GM12878 (cell line): ENCODE data around the gene OXCT2. TPM values are rescaled to one million over a fixed set of nuclear protein-coding genes. Genes with fewer than 3 reads are reported as not detected.

Experiments used
- ATAC-seq: fragments of 200-7000 bp; cut with Tn5 transposase; 3 replicates; pipeline ENCODE4 v1.9.1; 2020; ENCODE audit warnings: mild to moderate bottlenecking, moderate library complexity
- BruUV-seq: library from RNA; stranded (reverse); fragments of 400-500 nt; replicated peaks from 2 replicates; lab custom pipeline; 2021; lab: Mats Ljungman, UMichigan
- CTCF ChIA-PET: fragments of 300-600 bp; sonication (Branson Sonifier 250); formaldehyde crosslinking; extraction: SDS; loops from one replicate; lab custom pipeline; 2021; ENCODE audit warnings: inconsistent platforms; lab: Yijun Ruan, JAX
- POLR2A ChIA-PET: fragments of 350-600 bp; formaldehyde crosslinking; extraction: SDS; loops from one replicate; lab custom pipeline; 2021; ENCODE audit warnings: inconsistent platforms; lab: Charles Lee
- RAD21 ChIA-PET: fragments of 300-600 bp; sonication (Branson Sonifier 250); formaldehyde crosslinking; loops from one replicate; lab custom pipeline; 2023; ENCODE audit warnings: antibody characterized with exemption; ENCODE audit not compliant: unreplicated experiment; lab: Charles Lee
- SMC1A ChIA-PET: fragments of 300-600 bp; sonication (Branson Sonifier 250); formaldehyde crosslinking; loops from one replicate; lab custom pipeline; 2023; ENCODE audit not compliant: unreplicated experiment, uncharacterized antibody; lab: Charles Lee
- DNase-seq: peaks from one replicate; pipeline ENCODE4 v3.0.0-alpha.2; 2011; ENCODE audit warnings: low read depth, low spot score
- FAIRE-seq: peaks from 3 replicates; lab custom pipeline; 2011; peaks lifted over from hg19 to GRCh38; lab: Jason Lieb, UNC
- H2AFZ ChIP-seq: 2 replicates; pipeline ENCODE4 v1.6.0; 2011; ENCODE audit warnings: low read depth, low read length, control low read depth; ENCODE audit not compliant: control insufficient read depth
- H3K27ac ChIP-seq: 2 replicates; pipeline ENCODE4 v1.5.1; 2011; ENCODE audit warnings: control low read depth; ENCODE audit not compliant: control insufficient read depth, insufficient read depth
- H3K27me3 ChIP-seq, 2 experiments: replicated peaks in 1 of 2; 2 replicates each; pipeline versions ENCODE4 v1.6.0 to v1.6.1; 2011; ENCODE audit warnings: low read length in 1 of 2; ENCODE audit not compliant: control insufficient read depth in 2 of 2, insufficient read depth in 2 of 2
- H3K36me3 ChIP-seq, 2 experiments: 2 replicates each; pipeline ENCODE4 v1.5.1; 2011; ENCODE audit warnings: low read length in 1 of 2; ENCODE audit not compliant: control insufficient read depth in 2 of 2, insufficient read depth in 2 of 2
- H3K4me1 ChIP-seq: 2 replicates; pipeline ENCODE4 v1.6.1; 2011; ENCODE audit warnings: mild to moderate bottlenecking, low read length, moderate library complexity, mixed read lengths; ENCODE audit not compliant: control insufficient read depth, insufficient read depth
- H3K4me2 ChIP-seq: 2 replicates; pipeline ENCODE4 v1.6.0; 2011; ENCODE audit warnings: control low read depth; ENCODE audit not compliant: control insufficient read depth, insufficient read depth
- H3K4me3 ChIP-seq: fragments of 200-600 bp; sonication (generic); 2 replicates; pipeline ENCODE4 v1.5.1; 2016
- H3K79me2 ChIP-seq: 2 replicates; pipeline ENCODE4 v1.6.0; 2011; ENCODE audit warnings: low read length; ENCODE audit not compliant: control insufficient read depth, insufficient read depth
- H3K9ac ChIP-seq: 2 replicates; pipeline ENCODE4 v1.8.0; 2011; ENCODE audit warnings: low read length, control low read depth, mixed read lengths; ENCODE audit not compliant: control insufficient read depth, insufficient read depth
- H3K9me3 ChIP-seq: replicated peaks from 3 replicates; pipeline ENCODE4 v1.5.1; 2011; ENCODE audit warnings: mild to moderate bottlenecking, low read length; ENCODE audit not compliant: control insufficient read depth, insufficient read depth
- H4K20me1 ChIP-seq: 2 replicates; pipeline ENCODE4 v1.6.0; 2011; ENCODE audit not compliant: control insufficient read depth, insufficient read depth
- BCL11A ChIP-seq: IDR thresholded peaks from 2 replicates; pipeline ENCODE4 v1.6.1; 2011; ENCODE audit warnings: low read depth, low read length
- CREB1 ChIP-seq: IDR thresholded peaks from 2 replicates; pipeline ENCODE4 v1.6.1; 2012; ENCODE audit warnings: low read depth, mild to moderate bottlenecking, inconsistent platforms
- IKZF1 ChIP-seq: fragments of 450-650 bp; conservative IDR thresholded peaks from 2 replicates; pipeline ENCODE4 v1.6.1; 2017; ENCODE audit warnings: antibody characterized with exemption, mild to moderate bottlenecking
- POLR2AphosphoS5 ChIP-seq: IDR thresholded peaks from 2 replicates; pipeline ENCODE4 v1.6.1; 2011; ENCODE audit warnings: mild to moderate bottlenecking, low read length, inconsistent platforms
- RB1 ChIP-seq: fragments of 450-650 bp; formaldehyde crosslinking; IDR thresholded peaks from 2 replicates; pipeline ENCODE4 v1.6.1; 2017; ENCODE audit warnings: mild to moderate bottlenecking, borderline replicate concordance
- WRNIP1 ChIP-seq: IDR thresholded peaks from 2 replicates; pipeline ENCODE4 v1.6.1; 2011; ENCODE audit warnings: low read depth, low read length, improper control_type of control experiment, borderline replicate concordance
- ZNF24 ChIP-seq: fragments of 450-650 bp; IDR thresholded peaks from 2 replicates; pipeline ENCODE4 v1.6.1; 2017; ENCODE audit warnings: antibody characterized with exemption, mild to moderate bottlenecking
- WGBS: methylation state at CpG from one replicate; pipeline ENCODE4 v1.1.6; 2016; ENCODE audit warnings: low lambda C conversion rate; ENCODE audit not compliant: insufficient replicate concordance, insufficient coverage; ENCODE audit errors: missing lambda C conversion rate; 5-methylcytosine and 5-hydroxymethylcytosine counted together
- in situ Hi-C: fragments of 300-500 bp; cut with MboI; formaldehyde crosslinking; loops from 9 replicates; pipeline ENCODE4 v1.14.3; 2018; ENCODE audit warnings: mixed read lengths
- intact Hi-C: fragments of 100-400 bp; cut with micrococcal nuclease; formaldehyde crosslinking; loops from one replicate; pipeline ENCODE4 v1.14.2; 2022; ENCODE audit not compliant: unreplicated experiment
- polyA plus RNA-seq, 11 experiments: library from polyadenylated mRNA; depleted of rRNA in 4 of 11; unstranded in 6 of 11; stranded (reverse) in 5 of 11; fragments of >200 nt; fragmentation: Nextera tagmentation in 4 of 11; fragmentation: Illumina TruSeq in 1 of 11; extraction: Ambion mirVana in 4 of 11; extraction: Trizol in 1 of 11; gene quantifications; 1 replicate in 1 of 11; 2 replicates in 10 of 11; pipeline versions ENCODE4 v1.2.1 to v1.2.3, GENCODE V29; 2011 to 2016; ENCODE audit warnings: inconsistent platforms in 2 of 11, missing spikeins in 2 of 11, low read depth in 1 of 11
- total RNA-seq, 4 experiments: library from RNA; depleted of rRNA in 3 of 4; stranded (reverse); fragments of >200 nt in 3 of 4; fragmentation: Illumina TruSeq in 1 of 4; extraction: Trizol in 1 of 4; gene quantifications; 2 replicates each; pipeline versions ENCODE4 v1.2.1 to v1.2.3, GENCODE V29; 2013 to 2021
- TF ChIP-seq, protein P1 (sequence below): fragments of 450-650 bp; IDR thresholded peaks from 2 replicates; pipeline ENCODE4 v1.6.1; 2014; ENCODE audit warnings: mild to moderate bottlenecking

The OXCT2 gene
- total and polyA plus RNA-seq, 10 of the 15 experiments (the other 5 are each of a cell fraction or from before 2014, with no cell fraction given): 0.06 to 1.9 (median 0.59) TPM

DNA sequence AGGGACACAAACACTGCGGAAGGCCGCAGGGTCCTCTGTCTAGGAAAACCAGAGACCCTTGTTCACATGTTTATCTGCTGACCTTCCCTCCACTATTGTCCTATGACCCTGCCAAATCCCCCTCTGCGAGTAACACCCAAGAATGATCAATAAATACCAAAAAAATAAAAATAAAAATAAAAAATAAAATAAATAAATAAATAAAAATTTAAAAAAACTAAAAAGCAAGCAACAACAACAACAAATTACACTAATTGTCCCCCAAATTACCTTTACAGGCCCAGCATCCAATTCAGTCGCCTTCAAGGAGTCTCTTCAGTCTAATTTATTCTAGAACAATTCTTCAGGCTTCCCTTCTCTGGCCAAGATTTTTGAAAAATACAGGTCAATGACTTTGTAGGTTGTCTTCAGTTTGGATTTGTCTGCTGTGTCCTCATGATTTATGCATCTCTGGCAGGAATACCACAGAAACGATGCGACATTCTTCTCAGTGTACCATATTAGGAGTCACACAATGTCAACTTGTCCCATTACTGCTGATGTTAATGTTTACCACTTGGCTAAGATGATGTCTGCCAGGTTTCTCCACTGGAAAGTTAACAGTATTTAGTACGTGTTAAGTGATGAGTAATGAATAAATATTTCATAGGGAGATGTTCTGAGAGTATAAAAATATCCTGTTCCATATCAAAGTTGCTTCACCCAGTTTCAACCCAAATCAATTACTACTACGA lies 37.8 kb upstream of the OXCT2 start:
- no peak overlapping the region for H3K9ac ChIP-seq
- RAD21 ChIA-PET: no interaction called here
- in situ Hi-C loops (no loop called here), intact Hi-C loops (no loop called here)
- no peaks in the 10 kb centered on the region for H3K27me3 ChIP-seq
- FAIRE-seq: no peak
- H3K79me2 ChIP-seq: no peaks in the 10 kb centered on the region
- H3K4me1 ChIP-seq: no peaks in the 10 kb centered on the region
- POLR2A ChIA-PET: no interaction called here
- no peak for ATAC-seq
- no peaks in the 10 kb centered on the region; the same call in 2 of the 3 replicates for H3K9me3 ChIP-seq
- no peaks in the 10 kb centered on the region for H4K20me1 ChIP-seq
- SMC1A ChIA-PET: no interaction called here
- H2AFZ ChIP-seq: no peak overlapping the region
- no peaks in the 10 kb centered on the region for H3K36me3 ChIP-seq
- no peak overlapping the region for H3K27ac ChIP-seq
- H3K4me3 ChIP-seq: no peak overlapping the region
- CTCF ChIA-PET: no interaction called here
- TF ChIP-seq RB1: no peak
- TF ChIP-seq WRNIP1: no peak
- no peak for TF ChIP-seq BCL11A
- TF ChIP-seq POLR2AphosphoS5: no peak
- TF ChIP-seq, all 136 proteins: peak for 0
- H3K4me2 ChIP-seq: no peak overlapping the region
- no TSS peak for BruUV-seq
- no peak for DNase-seq
- WGBS: 59% methylated on average over 6 of the region's 8 CpGs

DNA sequence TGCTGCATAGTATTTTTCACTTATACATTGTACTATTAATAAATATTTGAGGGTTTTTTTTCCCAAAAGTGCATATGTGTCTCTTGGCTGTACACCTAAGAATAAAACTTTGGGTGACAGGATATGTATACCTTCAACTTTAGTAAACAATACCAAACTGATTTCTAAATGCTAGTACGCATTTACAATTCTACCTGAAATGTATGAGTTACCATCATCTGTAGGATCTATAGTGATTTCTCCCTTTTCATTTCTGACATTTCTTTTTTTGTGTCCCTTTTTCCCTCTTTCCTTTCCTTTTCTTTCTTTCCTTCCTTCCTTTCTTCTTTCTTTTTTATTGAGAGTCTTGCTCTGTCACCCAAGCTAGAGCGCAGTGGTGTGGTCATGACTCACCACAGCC lies 34.2 kb upstream of the OXCT2 start:
- ATAC-seq (no peak), FAIRE-seq (no peak), DNase-seq (no peak)
- no peak overlapping the region for H2AFZ ChIP-seq
- H3K27ac ChIP-seq: no peak overlapping the region
- ChIA-PET RAD21 (no interaction called here), SMC1A (no interaction called here), POLR2A (no interaction called here), CTCF (no interaction called here)
- no TSS peak for BruUV-seq
- no peaks in the 10 kb centered on the region for H3K27me3 ChIP-seq
- TF ChIP-seq IKZF1: no peak
- TF ChIP-seq ZNF24: no peak
- no peak for TF ChIP-seq CREB1
- TF ChIP-seq, protein P1, sequence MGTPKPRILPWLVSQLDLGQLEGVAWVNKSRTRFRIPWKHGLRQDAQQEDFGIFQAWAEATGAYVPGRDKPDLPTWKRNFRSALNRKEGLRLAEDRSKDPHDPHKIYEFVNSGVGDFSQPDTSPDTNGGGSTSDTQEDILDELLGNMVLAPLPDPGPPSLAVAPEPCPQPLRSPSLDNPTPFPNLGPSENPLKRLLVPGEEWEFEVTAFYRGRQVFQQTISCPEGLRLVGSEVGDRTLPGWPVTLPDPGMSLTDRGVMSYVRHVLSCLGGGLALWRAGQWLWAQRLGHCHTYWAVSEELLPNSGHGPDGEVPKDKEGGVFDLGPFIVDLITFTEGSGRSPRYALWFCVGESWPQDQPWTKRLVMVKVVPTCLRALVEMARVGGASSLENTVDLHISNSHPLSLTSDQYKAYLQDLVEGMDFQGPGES: no peak
- H4K20me1 ChIP-seq: no peaks in the 10 kb centered on the region
- H3K79me2 ChIP-seq: no peaks in the 10 kb centered on the region
- H3K36me3 ChIP-seq: no peaks in the 10 kb centered on the region
- no peak overlapping the region for H3K4me2 ChIP-seq
- intact Hi-C loops (no loop called here), in situ Hi-C loops (no loop called here)
- WGBS: 100% methylated on average over 2 of the region's 2 CpGs
- H3K9ac ChIP-seq: no peak overlapping the region
- no peaks in the 10 kb centered on the region; the same call in 2 of the 3 replicates for H3K9me3 ChIP-seq
- no peak overlapping the region for H3K4me3 ChIP-seq
- no peaks in the 10 kb centered on the region for H3K4me1 ChIP-seq
